HG03045 (cell line): Measurements from ENCODE around the gene CNTNAP2.
"Not testable (repeated sequence)": the region's sequence is repeated elsewhere in the genome, so short reads cannot be mapped to it uniquely, and the experiment has no call there.

Source experiments
- ATAC-seq: cut with Tn5 transposase; IDR thresholded peaks from one replicate; pipeline ENCODE4 v1.9.1; 2021; ENCODE audit warnings: mild to moderate bottlenecking, moderate library complexity; ENCODE audit not compliant: unreplicated experiment

Gene CNTNAP2

GRCh38 chr7:147674705-147675104 lies 1558.1 kb downstream of the CNTNAP2 start:
- ATAC-seq: no peak

- no peak for ATAC-seq
Observed at GRCh38 chr7:147678943-147679342, 1562.3 kb downstream of the CNTNAP2 start.

GRCh38 chr7:147681530-147681929 lies 1564.9 kb downstream of the CNTNAP2 start:
- no peak for ATAC-seq

GRCh38 chr7:147700702-147701101 lies 1584.1 kb downstream of the CNTNAP2 start:
- ATAC-seq: no peak

GRCh38 chr7:147707926-147708325 lies 1591.3 kb downstream of the CNTNAP2 start:
- no peak for ATAC-seq

- no peak for ATAC-seq
Observed at GRCh38 chr7:147708871-147709270, 1592.3 kb downstream of the CNTNAP2 start.

GRCh38 chr7:147711447-147711846 lies 1594.8 kb downstream of the CNTNAP2 start:
- ATAC-seq: no peak

GRCh38 chr7:147721962-147722830 lies 1605.6 kb downstream of the CNTNAP2 start:
- no peak for ATAC-seq

- no peak for ATAC-seq
Observed at GRCh38 chr7:147723536-147723935, 1606.9 kb downstream of the CNTNAP2 start.

- no peak for ATAC-seq
Observed at GRCh38 chr7:147731311-147731710, 1614.7 kb downstream of the CNTNAP2 start.

GRCh38 chr7:147737559-147738214 lies 1621.1 kb downstream of the CNTNAP2 start:
- ATAC-seq: not testable (repeated sequence)

- no peak for ATAC-seq
Observed at GRCh38 chr7:147742301-147742700, 1625.7 kb downstream of the CNTNAP2 start.

- no peak for ATAC-seq
Observed at GRCh38 chr7:147756300-147756699, 1639.7 kb downstream of the CNTNAP2 start.

GRCh38 chr7:147759327-147759943 lies 1642.8 kb downstream of the CNTNAP2 start:
- ATAC-seq: no peak

- no peak for ATAC-seq
Observed at GRCh38 chr7:147765301-147765700, 1648.7 kb downstream of the CNTNAP2 start.

- no peak for ATAC-seq
Observed at GRCh38 chr7:147771344-147771743, 1654.7 kb downstream of the CNTNAP2 start.

GRCh38 chr7:147774461-147774860 lies 1657.9 kb downstream of the CNTNAP2 start:
- ATAC-seq: no peak

GRCh38 chr7:147775516-147776284 lies 1659.1 kb downstream of the CNTNAP2 start:
- ATAC-seq: no peak

- ATAC-seq: no peak
Observed at GRCh38 chr7:147777309-147777708, 1660.7 kb downstream of the CNTNAP2 start.

- no peak for ATAC-seq
Observed at GRCh38 chr7:147779949-147780348, 1663.3 kb downstream of the CNTNAP2 start.

GRCh38 chr7:147796581-147796980 lies 1680.0 kb downstream of the CNTNAP2 start:
- ATAC-seq: no peak
